HepG2 (cell line): ENCODE results near the gene UBXN1. TPM values are rescaled to one million over a fixed set of nuclear protein-coding genes. Genes with fewer than 3 reads are reported as not detected.

Experiments
- ARID4A ChIP-seq: sonication (generic); formaldehyde crosslinking; IDR thresholded peaks from 2 replicates; pipeline ENCODE4 v1.5.0; 2020; ENCODE audit warnings: mild to moderate bottlenecking, missing genetic modification reagents, borderline replicate concordance
- ERF ChIP-seq: IDR thresholded peaks from 2 replicates; pipeline ENCODE4 v1.6.1; 2018; ENCODE audit warnings: missing biosample characterization, missing genetic modification reagents
- ETV6 ChIP-seq: sonication (generic); formaldehyde crosslinking; conservative IDR thresholded peaks from 2 replicates; pipeline ENCODE4 v1.4.0; 2020; ENCODE audit warnings: missing genetic modification reagents
- FOXK1 ChIP-seq: sonication (generic); formaldehyde crosslinking; IDR thresholded peaks from 2 replicates; pipeline ENCODE4 v1.4.0; 2020; ENCODE audit warnings: low read depth, missing genetic modification reagents, borderline replicate concordance
- LBX2 ChIP-seq: sonication (generic); formaldehyde crosslinking; IDR thresholded peaks from 2 replicates; pipeline ENCODE4 v1.5.0; 2020; ENCODE audit warnings: missing genetic modification reagents, mild to moderate bottlenecking, borderline replicate concordance
- SKI ChIP-seq: fragments of 450-650 bp; IDR thresholded peaks from one replicate; pipeline ENCODE4 v1.6.1; 2018; ENCODE audit warnings: mild to moderate bottlenecking; ENCODE audit not compliant: partially characterized antibody
- SNAPC4 ChIP-seq: sonication (generic); formaldehyde crosslinking; IDR thresholded peaks from 2 replicates; pipeline ENCODE4 v1.4.0; 2020; ENCODE audit warnings: mild to moderate bottlenecking, missing genetic modification reagents
- SOX6 ChIP-seq, 2 experiments: fragments of 450-650 bp in 1 of 2; sonication (generic) in 1 of 2; formaldehyde crosslinking in 1 of 2; IDR thresholded peaks; 2 replicates each; pipeline versions ENCODE4 v1.4.0 to v1.6.1; 2017 to 2020; ENCODE audit warnings: antibody characterized with exemption in 1 of 2, mild to moderate bottlenecking in 1 of 2, missing genetic modification reagents in 1 of 2
- UBTF ChIP-seq: sonication (generic); formaldehyde crosslinking; IDR thresholded peaks from 2 replicates; pipeline ENCODE4 v1.4.0; 2020; ENCODE audit warnings: mild to moderate bottlenecking, missing genetic modification reagents
- ZNF17 ChIP-seq: sonication (generic); formaldehyde crosslinking; IDR thresholded peaks from 2 replicates; pipeline ENCODE4 v1.5.0; 2020; ENCODE audit warnings: mild to moderate bottlenecking, missing genetic modification reagents
- ZNF260 ChIP-seq: sonication (generic); formaldehyde crosslinking; IDR thresholded peaks from 2 replicates; pipeline ENCODE4 v1.4.0; 2020; ENCODE audit warnings: missing genetic modification reagents, low read depth, mild to moderate bottlenecking, borderline replicate concordance
- ZNF292 ChIP-seq: sonication (generic); formaldehyde crosslinking; IDR thresholded peaks from 2 replicates; pipeline ENCODE4 v1.8.1; 2022; ENCODE audit warnings: mild to moderate bottlenecking, low read depth, missing genetic modification reagents, borderline replicate concordance
- ZSCAN9 ChIP-seq: IDR thresholded peaks from 2 replicates; pipeline ENCODE4 v1.6.1; 2016; ENCODE audit warnings: borderline replicate concordance
- polyA plus RNA-seq, 8 experiments: library from polyadenylated mRNA; depleted of rRNA in 3 of 8; stranded (reverse) in 7 of 8; unstranded in 1 of 8; fragments of >200 nt; fragmentation: Illumina TruSeq in 4 of 8; extraction: Trizol in 4 of 8; gene quantifications; 2 replicates each; pipeline versions ENCODE4 v1.2.1 to v1.2.3, GENCODE V29; 2011 to 2016; ENCODE audit warnings: low read depth in 4 of 8, missing spikeins in 1 of 8, mixed read lengths in 1 of 8; ENCODE audit not compliant: insufficient read depth in 1 of 8
- total RNA-seq, 5 experiments: library from RNA; depleted of rRNA; stranded (reverse); fragments of >200 nt; fragmentation: Illumina TruSeq; extraction: Trizol; gene quantifications; 2 replicates each; pipeline ENCODE4 v1.2.3, GENCODE V29; 2016; ENCODE audit warnings: low read depth in 1 of 5
- TF ChIP-seq, protein P1 (sequence below): sonication (generic); formaldehyde crosslinking; IDR thresholded peaks from 2 replicates; pipeline ENCODE4 v1.5.1; 2020; ENCODE audit warnings: mild to moderate bottlenecking, missing genetic modification reagents, borderline replicate concordance

The UBXN1 gene
- total and polyA plus RNA-seq, 2 of the 13 experiments (the other 11 are each of a cell fraction or from before 2014, with no cell fraction given) = 47.5 to 52.4 TPM

- peak; percentile 77 for TF ChIP-seq ARID4A (CRISPR knock-in tag)
- peak; percentile 76; the same call in 1 of the 2 replicates for TF ChIP-seq LBX2
- TF ChIP-seq ZNF17 (CRISPR knock-in tag) = no peak
- TF ChIP-seq ETV6 = peak; percentile 92
- peak; percentile 66; the same call in 1 of the 2 replicates for TF ChIP-seq FOXK1
- TF ChIP-seq ZNF292 (CRISPR knock-in tag) = peak; percentile 51; the same call in 1 of the 2 replicates
- peak; percentile 84 for TF ChIP-seq ZSCAN9 (CRISPR knock-in tag)
- no peak for TF ChIP-seq SOX6 (IDR thresholded peaks at IDR 0.05)
- peak; percentile 19; the same call in 1 of the 2 replicates for TF ChIP-seq SOX6 (CRISPR knock-in tag; IDR thresholded peaks at IDR 0.05)
- no peak; the same call in 1 of the 2 replicates for TF ChIP-seq SNAPC4 (CRISPR knock-in tag)
- peak; percentile 73 for TF ChIP-seq SKI
- TF ChIP-seq ERF (CRISPR knock-in tag) = peak; percentile 93
- TF ChIP-seq ZNF260 (CRISPR knock-in tag) = no peak
- peak; percentile 51 for TF ChIP-seq UBTF
- TF ChIP-seq, protein P1, sequence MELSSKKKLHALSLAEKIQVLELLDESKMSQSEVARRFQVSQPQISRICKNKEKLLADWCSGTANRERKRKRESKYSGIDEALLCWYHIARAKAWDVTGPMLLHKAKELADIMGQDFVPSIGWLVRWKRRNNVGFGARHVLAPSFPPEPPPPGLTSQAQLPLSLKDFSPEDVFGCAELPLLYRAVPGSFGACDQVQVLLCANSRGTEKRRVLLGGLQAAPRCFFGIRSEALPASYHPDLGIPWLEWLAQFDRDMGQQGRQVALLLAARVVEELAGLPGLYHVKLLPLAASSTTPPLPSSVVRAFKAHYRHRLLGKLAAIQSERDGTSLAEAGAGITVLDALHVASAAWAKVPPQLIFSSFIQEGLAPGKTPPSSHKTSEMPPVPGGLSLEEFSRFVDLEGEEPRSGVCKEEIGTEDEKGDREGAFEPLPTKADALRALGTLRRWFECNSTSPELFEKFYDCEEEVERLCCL (CRISPR knock-in tag) = peak; percentile 78; the same call in 1 of the 2 replicates
Measured at GRCh38 chr11:62727165-62727871, 48.4 kb upstream of the UBXN1 start, which contains the start of gene HNRNPUL2 (continued).
